SK-N-SH (cell line): ENCODE measurements around the gene CSHL1. TPM values are rescaled to one million over a fixed set of nuclear protein-coding genes. Genes with fewer than 3 reads are reported as not detected.

Source experiments
- CTCF ChIA-PET: fragments of 300-600, 350-600 bp; formaldehyde crosslinking; extraction: SDS; loops from one replicate; lab custom pipeline; 2021; lab: Yijun Ruan, JAX
- POLR2A ChIA-PET: fragments of 350-600 bp; sonication (Branson Sonifier 250); formaldehyde crosslinking; extraction: SDS; loops from one replicate; lab custom pipeline; 2020; ENCODE audit warnings: antibody characterized with exemption, inconsistent platforms; lab: Yijun Ruan, JAX
- DNase-seq: peaks from one replicate; pipeline ENCODE4 v3.0.0; 2012
- H2AFZ ChIP-seq: fragments of 200-600 bp; sonication (generic); 2 replicates; pipeline ENCODE4 v1.8.1; 2016; ENCODE audit warnings: antibody characterized with exemption, mild to moderate bottlenecking, low read depth
- H3F3A ChIP-seq: fragments of 200-600 bp; sonication (generic); replicated peaks from 2 replicates; pipeline ENCODE3; 2016; ENCODE audit warnings: antibody characterized with exemption, mild to moderate bottlenecking; ENCODE audit not compliant: insufficient read depth
- H3K27ac ChIP-seq, 2 experiments: fragments of 200-500 bp in 1 of 2; fragments of 200-600 bp in 1 of 2; sonication (Bioruptor generic) in 1 of 2; sonication (generic), shearing (Covaris generic) in 1 of 2; 2 replicates each; pipeline versions ENCODE4 v1.5.1 to v1.6.1; 2014 to 2016; ENCODE audit warnings: low read depth in 2 of 2, inconsistent platforms in 1 of 2, low read length in 1 of 2, mild to moderate bottlenecking in 1 of 2, mixed read lengths in 1 of 2
- H3K27me3 ChIP-seq: fragments of 200-600 bp; sonication (generic), shearing (Covaris generic); 2 replicates; pipeline ENCODE4 v1.6.1; 2016; ENCODE audit warnings: mixed run types; ENCODE audit not compliant: insufficient read depth
- H3K36me3 ChIP-seq, 2 experiments: fragments of 200-500 bp in 1 of 2; fragments of 200-600 bp in 1 of 2; sonication (Bioruptor generic) in 1 of 2; sonication (generic) in 1 of 2; replicated peaks in 1 of 2; 2 replicates each; pipeline versions ENCODE3 to v1.5.1; 2014 to 2016; ENCODE audit warnings: low read length in 1 of 2, mild to moderate bottlenecking in 1 of 2; ENCODE audit not compliant: insufficient read depth in 2 of 2, control insufficient read depth in 1 of 2
- H3K4me1 ChIP-seq, 2 experiments: fragments of 200-500 bp in 1 of 2; fragments of 200-600 bp in 1 of 2; sonication (Bioruptor generic) in 1 of 2; sonication (generic), shearing (Covaris generic) in 1 of 2; 2 replicates each; pipeline versions ENCODE4 v1.5.1 to v1.6.1; 2014 to 2016; ENCODE audit warnings: low read depth in 1 of 2, low read length in 1 of 2, mixed run types in 1 of 2; ENCODE audit not compliant: insufficient read depth in 2 of 2, control insufficient read depth in 1 of 2
- H3K4me2 ChIP-seq: fragments of 200-600 bp; sonication (generic), shearing (Covaris generic); 2 replicates; pipeline ENCODE4 v1.6.1; 2017; ENCODE audit warnings: mixed run types
- H3K4me3 ChIP-seq, 2 experiments: fragments of 200-500 bp in 1 of 2; fragments of 200-600 bp in 1 of 2; sonication (Bioruptor generic) in 1 of 2; sonication (generic), shearing (Covaris generic) in 1 of 2; 2 replicates each; pipeline versions ENCODE4 v1.5.1 to v1.8.1; 2014 to 2016; ENCODE audit warnings: low read depth in 2 of 2, inconsistent platforms in 1 of 2, low read length in 1 of 2, mild to moderate bottlenecking in 1 of 2, mixed read lengths in 1 of 2, moderate library complexity in 1 of 2
- H3K79me2 ChIP-seq: fragments of 200-600 bp; sonication (generic); 2 replicates; pipeline ENCODE4 v1.8.1; 2017; ENCODE audit warnings: mild to moderate bottlenecking; ENCODE audit not compliant: insufficient read depth
- H3K9ac ChIP-seq: fragments of 200-600 bp; sonication (generic); 2 replicates; pipeline ENCODE4 v1.6.1; 2017; ENCODE audit warnings: mixed run types
- H3K9me2 ChIP-seq: fragments of 200-600 bp; sonication (generic); 2 replicates; pipeline ENCODE4 v1.6.1; 2017; ENCODE audit warnings: mixed run types
- H3K9me3 ChIP-seq: fragments of 200-600 bp; sonication (generic); 2 replicates; pipeline ENCODE4 v1.6.1; 2017; ENCODE audit warnings: mixed run types, mild to moderate bottlenecking, moderate library complexity
- H4K20me1 ChIP-seq: fragments of 200-600 bp; sonication (generic); 2 replicates; pipeline ENCODE4 v1.6.1; 2017; ENCODE audit warnings: mild to moderate bottlenecking, mixed run types; ENCODE audit not compliant: insufficient read depth
- CTCF ChIP-seq: fragments of 200-600 bp; sonication (generic); IDR thresholded peaks from 2 replicates; pipeline ENCODE4 v1.6.1; 2017; ENCODE audit warnings: antibody characterized with exemption, mild to moderate bottlenecking, moderate library complexity
- EZH2phosphoT487 ChIP-seq: fragments of 200-600 bp; sonication (generic); IDR thresholded peaks from 2 replicates; pipeline ENCODE4 v1.6.1; 2017; ENCODE audit warnings: low read depth, mixed run types, mild to moderate bottlenecking, antibody characterized with exemption, moderate library complexity, borderline replicate concordance
- FOXM1 ChIP-seq: IDR thresholded peaks from 2 replicates; pipeline ENCODE4 v1.4.0; 2012; ENCODE audit warnings: low read depth, mild to moderate bottlenecking
- GATA2 ChIP-seq: sonication (generic); formaldehyde crosslinking; IDR thresholded peaks from 2 replicates; pipeline ENCODE4 v1.5.0; 2020; ENCODE audit warnings: mild to moderate bottlenecking, missing genetic modification reagents
- MEF2A ChIP-seq: IDR thresholded peaks from 2 replicates; pipeline ENCODE4 v1.4.0; 2012; ENCODE audit warnings: low read depth, borderline replicate concordance
- MXI1 ChIP-seq: IDR thresholded peaks from 2 replicates; pipeline ENCODE4 v1.6.1; 2012; ENCODE audit warnings: mild to moderate bottlenecking, low read depth, low read length, improper control_type of control experiment
- NFIC ChIP-seq: IDR thresholded peaks from 2 replicates; pipeline ENCODE4 v1.4.0; 2012; ENCODE audit warnings: borderline replicate concordance
- PBX3 ChIP-seq: IDR thresholded peaks from 2 replicates; pipeline ENCODE4; 2012
- RAD21 ChIP-seq: IDR thresholded peaks from 2 replicates; pipeline ENCODE4 v1.6.1; 2012; ENCODE audit warnings: mild to moderate bottlenecking, low read length
- RCOR1 ChIP-seq: fragments of 150-350 bp; IDR thresholded peaks from 2 replicates; pipeline ENCODE4 v1.6.1; 2017; ENCODE audit warnings: antibody characterized with exemption, low read length
- REST ChIP-seq: IDR thresholded peaks from 2 replicates; pipeline ENCODE4 v1.6.1; 2012; ENCODE audit warnings: mild to moderate bottlenecking, low read depth, low read length, moderate library complexity
- SIN3A ChIP-seq: IDR thresholded peaks from 2 replicates; pipeline ENCODE4 v1.6.1; 2012; ENCODE audit warnings: low read depth, mild to moderate bottlenecking, low read length, moderate library complexity, borderline replicate concordance
- TCF12 ChIP-seq: IDR thresholded peaks from 2 replicates; pipeline ENCODE4 v1.4.0; 2012
- USF1 ChIP-seq: IDR thresholded peaks from 2 replicates; pipeline ENCODE4 v1.4.0; 2012; ENCODE audit warnings: low read depth, borderline replicate concordance
- WGBS: methylation state at CpG from one replicate; pipeline ENCODE4 v1.1.6; 2017; ENCODE audit warnings: low lambda C conversion rate; 5-methylcytosine and 5-hydroxymethylcytosine counted together
- polyA plus RNA-seq, 3 experiments: library from polyadenylated mRNA; depleted of rRNA; stranded (reverse); fragments of >200 nt; gene quantifications; 2 replicates each; pipeline ENCODE4 v1.2.3, GENCODE V29; 2012

CSHL1 gene
- polyA plus RNA-seq, 1 of the 3 experiments (the other 2 are of a cell fraction) = not detected

GRCh38 chr17:63943745-63944144, 32.7 kb upstream of the CSHL1 start:
- H3K27ac ChIP-seq = no peak overlapping the region
- no peak overlapping the region for H2AFZ ChIP-seq
- no peak overlapping the region for H3K4me2 ChIP-seq
- no peak overlapping the region for H3K9ac ChIP-seq
- no peaks in the 10 kb centered on the region for H3K4me1 ChIP-seq
- no peaks in the 10 kb centered on the region for H3F3A ChIP-seq
- no peaks in the 10 kb centered on the region for H4K20me1 ChIP-seq
- TF ChIP-seq FOXM1 = no peak
- TF ChIP-seq CTCF = peak; percentile 33
- no peak for TF ChIP-seq EZH2phosphoT487
- TF ChIP-seq SIN3A = no peak
- no peak for TF ChIP-seq MXI1
- TF ChIP-seq REST = no peak
- no peak for TF ChIP-seq TCF12
- ChIA-PET CTCF (interaction anchor here (0.9 to 1.4 kb wide), 4 partner anchors 9 to 82 kb away, joined by 3 to 5 read pairs (median 4); no protein-coding TSS in a partner anchor), POLR2A (no interaction called here)
- H3K4me3 ChIP-seq = no peak overlapping the region
- no peaks in the 10 kb centered on the region for H3K36me3 ChIP-seq
- 69% methylated on average over 9 of the region's 9 CpGs for WGBS
- H3K9me2 ChIP-seq = no peaks in the 10 kb centered on the region
- no peaks in the 10 kb centered on the region for H3K9me3 ChIP-seq
- no peak for DNase-seq
- no peaks in the 10 kb centered on the region for H3K27me3 ChIP-seq
- H3K79me2 ChIP-seq = no peaks in the 10 kb centered on the region

GRCh38 chr17:63942309-63942985, 31.4 kb upstream of the CSHL1 start:
- no peak overlapping the region for H3K27ac ChIP-seq
- no peaks in the 10 kb centered on the region for H3K27me3 ChIP-seq
- DNase-seq = no peak
- no peak overlapping the region for H2AFZ ChIP-seq
- H3K4me3 ChIP-seq = no peak overlapping the region
- H3K36me3 ChIP-seq = no peaks in the 10 kb centered on the region
- H3K79me2 ChIP-seq = no peaks in the 10 kb centered on the region
- H3K4me2 ChIP-seq = no peak overlapping the region
- no peaks in the 10 kb centered on the region for H3K9me3 ChIP-seq
- H4K20me1 ChIP-seq = no peaks in the 10 kb centered on the region
- ChIA-PET POLR2A (no interaction called here), CTCF (interaction anchor here (1.4 to 3.7 kb wide), 2 partner anchors 11 to 23 kb away, joined by 5 to 24 read pairs; partner anchors contain the start of gene GH1)
- no peaks in the 10 kb centered on the region for H3K9me2 ChIP-seq
- 75% methylated on average over 21 of the region's 21 CpGs for WGBS
- no peaks in the 10 kb centered on the region for H3F3A ChIP-seq
- H3K4me1 ChIP-seq = no peaks in the 10 kb centered on the region
- no peak overlapping the region for H3K9ac ChIP-seq
- TF ChIP-seq REST (no peak), PBX3 (no peak), TCF12 (no peak), SIN3A (no peak), NFIC (no peak), RCOR1 (no peak), MEF2A (no peak), GATA2 (CRISPR knock-in tag) (no peak), FOXM1 (no peak), RAD21 (no peak), USF1 (no peak)
